OCI-LY1 (cell line): ENCODE data around the gene PTPMT1.

ENCODE experiments used
- EZH2 ChIP-seq: fragments of 200-600 bp; sonication (generic), shearing (Covaris generic); IDR thresholded peaks from 2 replicates; pipeline ENCODE4 v1.8.0; 2017; ENCODE audit warnings: borderline replicate concordance, mixed run types, mild to moderate bottlenecking, antibody characterized with exemption, low read length, moderate library complexity, mixed read lengths
- TF ChIP-seq, protein P1 (sequence below): fragments of 200-600 bp; sonication (generic), shearing (Covaris generic); IDR thresholded peaks from 2 replicates; pipeline ENCODE4 v1.5.1; 2017; ENCODE audit warnings: mild to moderate bottlenecking, antibody characterized with exemption, low read length, moderate library complexity, mixed read lengths

GRCh38 chr11:47531666-47532065, 33.7 kb upstream of the PTPMT1 start:
- TF ChIP-seq, protein P1, sequence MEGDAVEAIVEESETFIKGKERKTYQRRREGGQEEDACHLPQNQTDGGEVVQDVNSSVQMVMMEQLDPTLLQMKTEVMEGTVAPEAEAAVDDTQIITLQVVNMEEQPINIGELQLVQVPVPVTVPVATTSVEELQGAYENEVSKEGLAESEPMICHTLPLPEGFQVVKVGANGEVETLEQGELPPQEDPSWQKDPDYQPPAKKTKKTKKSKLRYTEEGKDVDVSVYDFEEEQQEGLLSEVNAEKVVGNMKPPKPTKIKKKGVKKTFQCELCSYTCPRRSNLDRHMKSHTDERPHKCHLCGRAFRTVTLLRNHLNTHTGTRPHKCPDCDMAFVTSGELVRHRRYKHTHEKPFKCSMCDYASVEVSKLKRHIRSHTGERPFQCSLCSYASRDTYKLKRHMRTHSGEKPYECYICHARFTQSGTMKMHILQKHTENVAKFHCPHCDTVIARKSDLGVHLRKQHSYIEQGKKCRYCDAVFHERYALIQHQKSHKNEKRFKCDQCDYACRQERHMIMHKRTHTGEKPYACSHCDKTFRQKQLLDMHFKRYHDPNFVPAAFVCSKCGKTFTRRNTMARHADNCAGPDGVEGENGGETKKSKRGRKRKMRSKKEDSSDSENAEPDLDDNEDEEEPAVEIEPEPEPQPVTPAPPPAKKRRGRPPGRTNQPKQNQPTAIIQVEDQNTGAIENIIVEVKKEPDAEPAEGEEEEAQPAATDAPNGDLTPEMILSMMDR = no peak
- no peak for TF ChIP-seq EZH2
